GM23248 (cell line): ENCODE data around the gene EPHB4.

ENCODE experiments used
- EZH2 ChIP-seq: fragments of 200-600 bp; sonication (generic); IDR thresholded peaks from 2 replicates; pipeline ENCODE4 v1.6.1; 2018; ENCODE audit warnings: antibody characterized with exemption, mild to moderate bottlenecking; ENCODE audit not compliant: insufficient read depth, poor library complexity, severe bottlenecking
- EZH2phosphoT487 ChIP-seq: fragments of 200-600 bp; sonication (generic); IDR thresholded peaks from 2 replicates; pipeline ENCODE4 v1.6.1; 2018; ENCODE audit warnings: antibody characterized with exemption, moderate library complexity, mild to moderate bottlenecking, low read depth; ENCODE audit not compliant: insufficient read depth

DNA sequence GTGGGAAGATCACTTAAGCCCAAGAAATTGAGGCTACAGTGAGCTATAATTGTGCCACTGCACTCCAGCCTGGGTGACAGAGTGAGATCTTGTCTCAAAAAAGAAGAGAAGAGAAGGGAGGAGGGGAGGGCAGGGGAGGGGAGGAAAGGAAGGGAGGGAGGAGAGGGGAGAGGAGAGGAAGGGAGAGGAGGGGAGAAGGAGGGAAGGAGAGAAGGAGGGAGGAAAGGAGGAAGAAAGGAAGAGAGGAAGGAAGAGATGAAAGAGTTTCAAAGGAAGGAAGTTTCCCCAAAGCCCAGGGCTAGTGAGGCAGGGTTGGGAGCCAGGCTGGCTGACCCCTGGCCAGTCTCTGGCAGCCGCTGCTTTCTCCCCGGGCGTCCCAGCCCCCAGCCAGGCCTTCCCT, 32.6 kb downstream of the EPHB4 start:
- TF ChIP-seq EZH2, result no peak
- TF ChIP-seq EZH2phosphoT487, result no peak
